ENCODE results near the gene COL20A1.

Gene COL20A1

GRCh38 chr20:63295018-63295417 lies 2.0 kb downstream of the COL20A1 start:
- no peak for TF ChIP-seq CTCF (IDR thresholded peaks at IDR 0.05; ENCODE audit: control insufficient read depth, extremely low read depth, insufficient read depth)
- no peak overlapping the region for H3K4me3 ChIP-seq (ENCODE audit: low read depth, low read length)
- no peak for DNase-seq (ENCODE audit: low read depth)

- DNase-seq (ENCODE audit: low read depth): no peak
- no peak overlapping the region for H3K4me3 ChIP-seq (ENCODE audit: low read depth, low read length)
- TF ChIP-seq CTCF (IDR thresholded peaks at IDR 0.05; ENCODE audit: control insufficient read depth, extremely low read depth, insufficient read depth): no peak
Measured at GRCh38 chr20:63295422-63295821, 2.4 kb downstream of the COL20A1 start.

- no peak for DNase-seq (ENCODE audit: low read depth)
- no peak for TF ChIP-seq CTCF (IDR thresholded peaks at IDR 0.05; ENCODE audit: control insufficient read depth, extremely low read depth, insufficient read depth)
Measured at GRCh38 chr20:63295846-63296245, 2.9 kb downstream of the COL20A1 start.

GRCh38 chr20:63296531-63297299 lies 3.7 kb downstream of the COL20A1 start:
- no peak for TF ChIP-seq CTCF (IDR thresholded peaks at IDR 0.05; ENCODE audit: control insufficient read depth, extremely low read depth, insufficient read depth)
- DNase-seq (ENCODE audit: low read depth): no peak
- no peak overlapping the region for H3K4me3 ChIP-seq (ENCODE audit: low read depth, low read length)

More at GRCh38 chr20:63295846-63296245, 2.9 kb downstream of the COL20A1 start:
- H3K4me3 ChIP-seq (ENCODE audit: low read depth, low read length): no peak overlapping the region

- no peak for TF ChIP-seq CTCF (IDR thresholded peaks at IDR 0.05; ENCODE audit: control insufficient read depth, extremely low read depth, insufficient read depth)
- no peak for DNase-seq (ENCODE audit: low read depth)
- no peak overlapping the region for H3K4me3 ChIP-seq (ENCODE audit: low read depth, low read length)
Measured at GRCh38 chr20:63297371-63297781, 4.4 kb downstream of the COL20A1 start.

GRCh38 chr20:63297796-63298572 lies 5.0 kb downstream of the COL20A1 start:
- no peak for TF ChIP-seq CTCF (IDR thresholded peaks at IDR 0.05; ENCODE audit: control insufficient read depth, extremely low read depth, insufficient read depth)
- DNase-seq (ENCODE audit: low read depth): no peak
- H3K4me3 ChIP-seq (ENCODE audit: low read depth, low read length): no peak overlapping the region
